Mesenchymal stem cell (in vitro differentiated cells and primary cell): ENCODE data around the gene IL1RL2.

Experiments
- DNase-seq: peaks from one replicate; pipeline ENCODE4 v3.0.0-alpha.2; 2013
- H2AFZ ChIP-seq: one replicate; pipeline ENCODE4 v1.6.1; 2013; ENCODE audit warnings: low read depth, mild to moderate bottlenecking, control low read depth, inconsistent platforms, low read length, moderate library complexity
- H2AK5ac ChIP-seq: 2 replicates; pipeline ENCODE4 v1.6.1; 2013; ENCODE audit warnings: low read length, moderate library complexity, mild to moderate bottlenecking, inconsistent platforms; ENCODE audit not compliant: severe bottlenecking
- H2BK120ac ChIP-seq: one replicate; pipeline ENCODE4 v1.6.1; 2013; ENCODE audit warnings: low read depth, mild to moderate bottlenecking, inconsistent platforms, low read length, moderate library complexity
- H2BK12ac ChIP-seq, 2 experiments: one replicate each; pipeline ENCODE4 v1.6.1; 2013; ENCODE audit warnings: inconsistent platforms in 2 of 2, low read length in 2 of 2, mild to moderate bottlenecking in 2 of 2, moderate library complexity in 2 of 2, control low read depth in 1 of 2
- H2BK15ac ChIP-seq: one replicate; pipeline ENCODE4 v1.6.1; 2013; ENCODE audit warnings: mild to moderate bottlenecking, low read depth, inconsistent platforms; ENCODE audit not compliant: poor library complexity, severe bottlenecking
- H2BK5ac ChIP-seq: 2 replicates; pipeline ENCODE4 v1.6.1; 2013; ENCODE audit warnings: low read depth, mild to moderate bottlenecking, low read length, control low read depth, inconsistent platforms; ENCODE audit not compliant: poor library complexity, severe bottlenecking
- H3K14ac ChIP-seq, 2 experiments: one replicate each; pipeline ENCODE4 v1.6.1; 2013; ENCODE audit warnings: inconsistent platforms in 2 of 2, low read length in 2 of 2, control low read depth in 1 of 2, mild to moderate bottlenecking in 1 of 2, moderate library complexity in 1 of 2
- H3K18ac ChIP-seq, 2 experiments: one replicate each; pipeline ENCODE4 v1.6.1; 2013; ENCODE audit warnings: inconsistent platforms in 2 of 2, low read length in 2 of 2, control low read depth in 1 of 2, low read depth in 1 of 2, mild to moderate bottlenecking in 1 of 2
- H3K23ac ChIP-seq, 2 experiments: one replicate each; pipeline ENCODE4 v1.6.1; 2013; ENCODE audit warnings: inconsistent platforms in 2 of 2, low read length in 2 of 2, mild to moderate bottlenecking in 2 of 2, moderate library complexity in 2 of 2, control low read depth in 1 of 2
- H3K27ac ChIP-seq: 2 replicates; pipeline ENCODE4 v1.5.1; 2013; ENCODE audit warnings: mild to moderate bottlenecking, moderate library complexity, low read length, control low read depth, inconsistent platforms; ENCODE audit not compliant: poor library complexity, severe bottlenecking
- H3K27me3 ChIP-seq, 2 experiments: 2 replicates each; pipeline versions ENCODE4 v1.6.1 to v1.7.0; 2013; ENCODE audit warnings: low read length in 2 of 2, mild to moderate bottlenecking in 2 of 2, moderate library complexity in 2 of 2, control low read depth in 1 of 2, inconsistent platforms in 1 of 2; ENCODE audit not compliant: control insufficient read depth in 1 of 2, insufficient read depth in 1 of 2
- H3K36me3 ChIP-seq, 2 experiments: 2 replicates each; pipeline versions ENCODE4 v1.6.1 to v1.7.0; 2013; ENCODE audit warnings: low read length in 2 of 2, control low read depth in 1 of 2, inconsistent platforms in 1 of 2, low read depth in 1 of 2, mild to moderate bottlenecking in 1 of 2; ENCODE audit not compliant: insufficient read depth in 2 of 2, control insufficient read depth in 1 of 2
- H3K4ac ChIP-seq, 2 experiments: one replicate each; pipeline ENCODE4 v1.6.1; 2013; ENCODE audit warnings: inconsistent platforms in 2 of 2, low read length in 2 of 2, mild to moderate bottlenecking in 2 of 2, moderate library complexity in 2 of 2, control low read depth in 1 of 2, low read depth in 1 of 2
- H3K4me1 ChIP-seq: 2 replicates; pipeline ENCODE4 v1.6.1; 2013; ENCODE audit warnings: low read depth, low read length, control low read depth; ENCODE audit not compliant: control insufficient read depth, insufficient read depth
- H3K4me2 ChIP-seq: 2 replicates; pipeline ENCODE4 v1.6.1; 2013; ENCODE audit warnings: low read length, mild to moderate bottlenecking, inconsistent platforms; ENCODE audit not compliant: poor library complexity, severe bottlenecking
- H3K4me3 ChIP-seq, 2 experiments: 2 replicates each; pipeline versions ENCODE4 v1.5.1 to v1.7.0; 2013; ENCODE audit warnings: low read length in 2 of 2, mild to moderate bottlenecking in 2 of 2, control low read depth in 1 of 2, low read depth in 1 of 2; ENCODE audit not compliant: insufficient read depth in 1 of 2
- H3K79me1 ChIP-seq: replicated peaks from 2 replicates; pipeline ENCODE4 v1.6.1; 2013; ENCODE audit warnings: mild to moderate bottlenecking, control low read depth, low read length, inconsistent platforms; ENCODE audit not compliant: poor library complexity, severe bottlenecking
- H3K9ac ChIP-seq: 2 replicates; pipeline ENCODE4 v1.7.0; 2013; ENCODE audit warnings: mild to moderate bottlenecking, low read length, moderate library complexity
- H3K9me3 ChIP-seq: 2 replicates; pipeline ENCODE4 v1.7.0; 2013; ENCODE audit warnings: mild to moderate bottlenecking, low read length; ENCODE audit not compliant: control insufficient read depth
- H4K8ac ChIP-seq: one replicate; pipeline ENCODE4 v1.6.1; 2013; ENCODE audit warnings: inconsistent platforms, mild to moderate bottlenecking, low read length, moderate library complexity
- H4K91ac ChIP-seq: one replicate; pipeline ENCODE4 v1.6.1; 2013; ENCODE audit warnings: mild to moderate bottlenecking, low read length, inconsistent platforms
- WGBS: methylation state at CpG from one replicate; pipeline ENCODE4 v1.1.7; 2013; ENCODE audit warnings: mixed read lengths; 5-methylcytosine and 5-hydroxymethylcytosine counted together

IL1RL2 gene

DNA sequence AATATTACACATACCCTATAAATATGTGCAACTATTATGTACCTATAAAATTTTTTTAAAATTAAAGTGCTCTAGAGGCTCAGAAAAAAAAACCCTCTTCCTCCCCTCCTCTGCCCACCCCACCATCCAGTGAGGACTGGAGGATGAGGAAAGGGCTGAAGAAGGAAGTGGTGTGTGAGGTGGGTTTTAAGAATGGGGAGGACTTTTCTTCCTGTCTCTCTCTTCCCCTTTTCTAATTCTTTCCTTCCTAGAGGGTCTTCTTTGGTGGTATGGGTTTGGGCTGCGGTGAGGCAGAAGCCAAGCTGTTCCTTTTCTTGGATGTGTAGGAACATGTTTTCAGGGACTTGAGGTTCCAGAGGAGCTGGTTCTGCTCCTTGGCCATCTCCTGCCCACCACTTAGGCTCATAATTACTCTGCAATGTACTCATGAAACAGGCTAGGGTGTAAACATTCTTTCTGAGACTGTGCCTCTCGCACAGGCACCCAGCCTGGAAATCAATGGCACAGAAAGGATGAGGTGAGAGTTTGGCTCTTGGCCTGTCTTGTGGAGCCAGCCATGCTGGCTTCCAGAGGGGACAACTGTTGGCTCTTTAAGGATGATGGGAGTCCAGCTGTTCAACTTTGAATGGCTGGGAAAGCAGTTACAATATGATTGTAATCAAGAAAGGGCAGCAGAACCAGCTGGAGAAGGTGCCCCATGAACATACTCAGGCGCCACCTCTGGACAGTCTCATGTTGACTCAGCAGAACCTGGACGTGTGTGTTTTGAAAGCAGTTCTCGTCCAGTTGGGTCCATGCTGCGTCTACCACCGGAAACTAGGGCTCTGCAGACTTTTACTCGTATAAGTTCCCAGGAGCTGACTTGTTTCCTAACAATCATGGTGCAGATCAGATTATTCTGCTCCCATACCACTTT, 38.3 kb downstream of the IL1RL2 start:
- Histone ChIP-seq H2BK12ac (peak overlapping the region; percentile 51 to 69), H3K27me3 (no peaks in the 10 kb centered on the region), H3K27ac (no peak overlapping the region), H3K23ac (no peak overlapping the region), H3K9ac (no peak overlapping the region), H3K9me3 (peaks cover 8% of the 10 kb centered on the region), H2BK15ac (peak overlapping the region; percentile 60), H4K91ac (no peak overlapping the region), H3K79me1 (no peaks in the 10 kb centered on the region), H3K4me2 (no peak overlapping the region), H3K18ac (peak overlapping the region; percentile 57 to 77), H2BK120ac (no peak overlapping the region), H2AFZ (no peak overlapping the region), H2AK5ac (no peak overlapping the region), H3K14ac (no peak overlapping the region), H2BK5ac (no peak overlapping the region), H3K4me1 (peaks cover 10% of the 10 kb centered on the region), H3K4me3 (no peak overlapping the region), H3K36me3 (peaks cover 0 to 34% of the 10 kb centered on the region in 2 experiments), H3K4ac (peak overlapping the region in 1 of 2 experiments; percentile 24), H4K8ac (no peak overlapping the region)
- WGBS, result 91% methylated on average over 8 of the region's 8 CpGs
- DNase-seq, result no peak

DNA sequence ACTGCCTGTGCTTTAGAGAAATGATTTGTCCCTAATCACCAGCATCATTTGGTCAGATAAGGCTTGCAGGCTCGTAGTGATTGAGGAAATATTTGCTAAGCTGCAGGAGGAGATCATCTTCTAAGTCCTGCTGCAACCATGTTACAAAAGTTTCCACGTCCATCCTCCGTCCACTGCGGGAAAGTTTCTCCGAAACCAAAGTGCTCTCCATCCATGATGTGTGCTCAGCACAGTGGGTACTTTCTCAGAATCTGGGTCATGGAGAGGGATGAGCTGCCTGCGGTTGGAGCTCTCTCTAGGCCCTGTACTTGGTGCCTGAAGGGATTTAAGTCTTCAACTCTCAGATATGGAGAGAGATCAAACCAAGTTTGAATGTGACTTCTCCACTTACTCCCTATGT, 39.3 kb downstream of the IL1RL2 start:
- no peak overlapping the region for H2BK15ac ChIP-seq
- H3K79me1 ChIP-seq, result no peaks in the 10 kb centered on the region
- no peak overlapping the region for H2BK5ac ChIP-seq
- H3K9me3 ChIP-seq, result peaks cover 8% of the 10 kb centered on the region
- H2AFZ ChIP-seq, result no peak overlapping the region
- peak overlapping the region; percentile 64 for H4K91ac ChIP-seq
- H3K14ac ChIP-seq, result peak overlapping the region in 1 of 2 experiments; percentile 72
- H3K27ac ChIP-seq, result no peak overlapping the region
- WGBS, result 92% methylated on average over 5 of the region's 6 CpGs
- H3K18ac ChIP-seq, result peak overlapping the region; percentile 61 to 73
- H3K4me2 ChIP-seq, result no peak overlapping the region
- no peaks in the 10 kb centered on the region for H3K27me3 ChIP-seq
- DNase-seq, result no peak
- H2BK120ac ChIP-seq, result peak overlapping the region; percentile 29
- H4K8ac ChIP-seq, result peak overlapping the region; percentile 81
- H3K36me3 ChIP-seq, result peaks cover 0 to 24% of the 10 kb centered on the region in 2 experiments
- peaks cover 13% of the 10 kb centered on the region for H3K4me1 ChIP-seq
- H3K23ac ChIP-seq, result peak overlapping the region in 1 of 2 experiments; percentile 84
- H3K4ac ChIP-seq, result peak overlapping the region; percentile 60 to 95
- no peak overlapping the region for H3K4me3 ChIP-seq
- H3K9ac ChIP-seq, result peak overlapping the region; percentile 89
- H2AK5ac ChIP-seq, result no peak overlapping the region
- peak overlapping the region; percentile 29 to 99 for H2BK12ac ChIP-seq

DNA sequence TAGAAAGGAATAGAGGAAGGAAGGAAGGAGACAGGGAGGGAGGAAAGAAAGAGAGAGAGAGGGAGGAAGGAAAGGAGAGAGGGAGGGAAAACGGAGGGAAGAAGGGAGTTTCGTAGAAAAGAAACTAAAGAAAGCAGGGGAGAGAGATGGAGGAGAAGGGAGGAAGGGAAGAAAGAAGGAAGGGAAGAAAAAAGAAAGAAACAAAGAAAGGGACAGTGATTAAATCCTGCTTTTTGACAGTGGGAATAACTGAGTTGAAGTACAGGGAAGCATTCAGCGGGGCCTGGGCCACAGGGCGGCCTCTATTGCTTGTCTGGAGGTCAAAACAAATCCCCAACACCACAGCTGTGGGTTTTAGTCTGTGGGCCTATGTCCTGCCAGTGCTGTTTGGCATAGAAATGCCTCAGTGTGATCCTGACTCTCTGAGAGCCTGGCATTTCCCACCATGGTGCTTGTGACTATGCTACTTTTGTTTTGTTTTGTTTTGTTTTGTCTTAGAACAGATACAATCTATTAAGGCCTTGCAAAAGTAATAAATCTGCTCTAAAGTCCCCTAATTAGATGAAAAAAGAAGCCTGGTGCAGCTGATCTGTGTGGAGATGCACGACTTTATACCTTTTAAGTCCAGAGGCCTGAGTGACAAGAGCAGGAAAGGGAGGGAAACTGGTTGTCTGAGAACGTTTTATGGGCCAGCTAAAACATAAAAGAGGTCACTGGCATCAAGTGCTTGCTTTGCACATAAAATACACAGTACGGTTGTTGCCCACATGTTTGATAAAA, 40.0 kb downstream of the IL1RL2 start:
- H3K9me3 ChIP-seq, result peaks cover 8% of the 10 kb centered on the region
- H3K27ac ChIP-seq, result peak overlapping the region; percentile 74
- peaks cover 13% of the 10 kb centered on the region for H3K4me1 ChIP-seq
- H2AK5ac ChIP-seq, result no peak overlapping the region
- peaks cover 0 to 19% of the 10 kb centered on the region in 2 experiments for H3K36me3 ChIP-seq
- no peak overlapping the region for H2BK5ac ChIP-seq
- H4K91ac ChIP-seq, result peak overlapping the region; percentile 94
- H2AFZ ChIP-seq, result no peak overlapping the region
- H3K14ac ChIP-seq, result no peak overlapping the region
- H3K4me3 ChIP-seq, result peak overlapping the region in 1 of 2 experiments; percentile 35
- H3K4me2 ChIP-seq, result no peak overlapping the region
- peak overlapping the region; percentile 58 for H2BK120ac ChIP-seq
- H3K27me3 ChIP-seq, result no peaks in the 10 kb centered on the region
- H4K8ac ChIP-seq, result peak overlapping the region; percentile 87
- 44% methylated on average over 7 of the region's 7 CpGs for WGBS
- H3K23ac ChIP-seq, result no peak overlapping the region
- no peak overlapping the region for H2BK15ac ChIP-seq
- peak overlapping the region; percentile 95 for H3K18ac ChIP-seq
- H2BK12ac ChIP-seq, result peak overlapping the region; percentile 28 to 93
- peak overlapping the region; percentile 89 for H3K9ac ChIP-seq
- peak; percentile 68 for DNase-seq
- H3K79me1 ChIP-seq, result no peaks in the 10 kb centered on the region
- H3K4ac ChIP-seq, result peak overlapping the region; percentile 57 to 71
